ENCODE measurements around the gene CPT2.
A peak's percentile ranks its signal among the peaks of the same experiment; 100 is the strongest.

The CPT2 gene

GRCh38 chr1:53196485-53197290 lies at the start of gene CPT2:
TSS of gene CPT2 (plus strand) at chr1:53196824. CDS start at chr1:53196944, 120 bp downstream.
- peak; percentile 75 for DNase-seq (ENCODE audit: low read depth)

DNA sequence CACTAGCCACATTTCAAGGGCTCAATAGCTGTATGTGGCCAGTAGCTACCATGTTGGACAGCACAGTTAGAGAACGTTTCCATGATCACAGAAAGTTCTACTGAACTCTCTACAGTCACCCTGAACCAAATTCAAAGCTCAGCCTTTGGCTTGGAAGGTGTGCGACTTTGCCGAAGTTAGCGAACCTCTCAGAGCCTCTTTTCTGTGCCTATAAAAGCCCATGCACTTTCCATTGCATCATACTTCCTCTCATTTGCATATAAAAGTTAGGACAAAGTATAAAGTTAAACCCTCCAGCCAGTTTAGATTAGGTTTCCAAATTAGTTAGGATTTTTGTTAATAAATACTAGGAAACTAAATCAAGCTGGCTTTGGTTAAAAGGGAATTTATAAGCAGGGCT lies 49.5 kb upstream of the CPT2 start:
- DNase-seq (ENCODE audit: low read depth): no peak

GRCh38 chr1:53148123-53148522 lies 48.5 kb upstream of the CPT2 start:
- DNase-seq (ENCODE audit: low read depth): no peak

- no peak for DNase-seq (ENCODE audit: low read depth)
Measured at GRCh38 chr1:53153752-53154151, 42.9 kb upstream of the CPT2 start.

DNA sequence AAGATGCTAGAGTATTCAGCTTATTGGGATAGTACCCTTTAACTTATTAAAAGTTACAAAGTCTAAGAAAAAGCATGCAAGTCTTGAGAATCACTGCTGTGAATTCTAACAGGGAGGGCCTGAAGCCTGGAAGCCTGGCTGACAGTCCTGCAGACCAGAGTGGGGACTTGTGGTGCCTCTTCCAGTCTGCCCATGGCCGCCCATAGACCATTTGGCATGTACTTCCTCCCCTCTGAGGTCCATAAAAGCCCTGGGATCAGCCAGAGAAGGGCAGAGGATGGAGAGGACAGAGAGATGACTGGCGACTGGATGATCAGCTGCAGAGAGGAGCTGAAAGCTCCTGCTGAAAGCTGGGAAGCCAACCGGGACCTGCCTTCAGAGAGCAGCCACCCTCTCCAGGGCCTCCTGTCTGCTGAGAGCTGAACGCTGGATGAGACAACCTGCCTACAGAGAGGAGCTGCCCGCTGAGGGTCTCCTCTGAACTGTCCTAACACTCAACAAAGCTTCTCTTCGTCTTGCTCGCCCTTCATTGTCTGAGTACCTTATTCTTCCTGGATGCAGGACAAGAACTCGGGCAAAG lies 41.7 kb upstream of the CPT2 start:
- DNase-seq (ENCODE audit: low read depth): no peak

DNA sequence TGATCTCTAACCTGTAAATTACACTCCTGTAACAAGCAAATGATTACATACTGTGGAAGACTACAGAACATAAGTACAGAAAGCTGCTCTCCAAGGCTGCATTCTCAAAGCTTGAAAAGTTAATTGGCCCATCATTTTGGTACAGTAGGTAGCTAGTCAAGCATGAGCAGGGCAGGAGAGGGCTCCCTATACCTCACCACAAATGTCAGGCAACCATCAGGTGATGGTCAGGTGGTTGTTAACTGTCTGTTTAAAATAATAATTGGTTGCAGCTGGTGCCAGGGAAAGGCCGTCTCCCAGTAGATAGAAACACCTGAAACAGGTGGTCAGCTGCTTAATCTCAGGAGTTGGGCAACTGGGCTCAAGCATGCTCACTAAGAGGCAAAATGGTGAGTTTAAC lies 41.1 kb upstream of the CPT2 start:
- DNase-seq (ENCODE audit: low read depth): no peak

- DNase-seq (ENCODE audit: low read depth): no peak
Measured at GRCh38 chr1:53155945-53156344, 40.7 kb upstream of the CPT2 start.

- no peak for DNase-seq (ENCODE audit: low read depth)
Measured at GRCh38 chr1:53156783-53157182, 39.8 kb upstream of the CPT2 start.

GRCh38 chr1:53158900-53159299 lies 37.7 kb upstream of the CPT2 start:
- no peak for DNase-seq (ENCODE audit: low read depth)

- DNase-seq (ENCODE audit: low read depth): no peak
Measured at GRCh38 chr1:53160924-53161378, 35.7 kb upstream of the CPT2 start.

DNA sequence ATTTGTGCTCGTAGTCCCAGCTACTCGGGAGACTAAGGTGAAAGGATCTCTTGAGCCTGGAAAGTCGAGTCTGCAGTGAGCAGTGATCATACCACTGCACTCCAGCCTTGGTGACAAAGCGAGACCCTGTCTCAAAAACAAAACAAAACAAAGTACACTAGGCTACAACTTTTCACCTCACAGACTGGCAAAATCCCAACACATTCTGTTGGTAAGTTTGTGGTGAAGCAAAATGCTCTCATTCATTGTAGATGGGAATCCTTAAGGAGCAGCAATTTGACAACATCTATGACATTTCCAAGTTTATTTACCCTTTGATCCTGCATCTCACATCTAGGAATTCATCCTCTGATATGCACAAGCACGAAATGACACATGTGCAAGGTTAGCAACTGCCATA lies 34.0 kb upstream of the CPT2 start:
- no peak for DNase-seq (ENCODE audit: low read depth)

DNA sequence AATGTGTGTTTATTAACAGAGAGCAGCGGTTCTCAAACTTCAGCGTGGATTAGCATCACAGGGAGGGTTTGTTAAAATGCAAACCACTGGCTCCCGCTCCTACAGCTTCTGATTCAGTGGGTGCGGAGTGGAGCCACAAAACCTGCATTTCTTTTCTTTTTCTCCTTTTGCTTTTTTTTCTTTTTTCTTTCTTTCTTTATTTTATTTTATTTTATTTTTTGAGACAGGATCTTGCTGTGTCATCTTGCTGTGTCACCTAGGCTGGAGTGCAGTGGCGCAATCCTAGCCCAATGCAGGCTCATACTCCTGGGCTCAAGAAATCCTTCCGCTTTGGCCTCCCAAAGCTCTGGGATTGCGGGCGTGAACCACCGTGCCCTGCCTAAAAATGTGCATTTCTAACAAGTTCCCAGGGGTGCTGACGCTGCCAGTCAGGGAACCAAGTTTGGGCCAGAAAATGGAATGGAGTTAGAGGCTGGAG lies 33.3 kb upstream of the CPT2 start:
- DNase-seq (ENCODE audit: low read depth): no peak

DNA sequence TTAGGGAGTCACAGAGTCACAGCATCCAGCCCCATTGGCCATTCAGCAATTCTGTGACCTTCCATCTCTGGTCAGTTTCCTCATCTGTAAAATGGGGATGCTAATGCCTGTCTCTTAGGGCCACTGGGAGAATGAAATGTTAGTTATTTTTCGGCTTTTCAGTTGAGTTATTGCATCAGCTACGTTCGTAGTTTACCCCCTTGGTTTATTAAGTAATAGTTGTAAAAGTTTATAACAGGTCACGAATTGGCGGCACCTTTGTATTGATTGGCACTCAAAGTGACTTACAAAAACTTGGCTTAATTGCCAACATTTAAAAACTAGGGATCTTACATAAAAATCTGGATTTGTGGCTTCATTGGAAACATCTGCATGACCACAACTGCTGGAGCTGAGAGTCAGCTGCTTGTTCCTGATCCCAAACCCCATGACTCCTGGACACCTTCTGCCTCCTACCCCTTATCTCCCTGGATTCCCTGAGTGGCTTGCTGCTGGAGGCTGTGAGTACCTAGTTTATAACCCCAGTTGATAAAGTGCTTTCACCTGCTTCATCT lies 31.1 kb upstream of the CPT2 start:
- DNase-seq (ENCODE audit: low read depth): no peak

DNA sequence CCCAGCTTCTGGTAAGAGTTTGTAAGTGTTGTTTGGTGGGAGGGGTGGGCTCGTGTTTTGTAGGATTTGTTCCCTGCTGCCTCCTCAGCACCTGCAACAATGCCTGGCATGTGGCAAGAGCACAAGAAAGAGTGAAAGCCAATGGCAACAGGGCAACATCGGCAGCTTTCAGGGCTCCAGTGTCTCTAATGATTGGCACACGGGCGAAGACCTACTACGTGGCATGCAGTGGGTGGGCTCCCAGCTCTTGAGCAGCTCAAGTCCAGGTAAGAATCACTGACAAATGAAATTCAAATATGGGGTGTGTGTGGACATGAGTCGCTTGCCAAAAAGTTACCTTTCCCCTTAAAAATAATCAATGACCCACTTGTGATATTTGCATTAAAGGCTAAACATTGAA lies 30.3 kb upstream of the CPT2 start:
- DNase-seq (ENCODE audit: low read depth): no peak

DNA sequence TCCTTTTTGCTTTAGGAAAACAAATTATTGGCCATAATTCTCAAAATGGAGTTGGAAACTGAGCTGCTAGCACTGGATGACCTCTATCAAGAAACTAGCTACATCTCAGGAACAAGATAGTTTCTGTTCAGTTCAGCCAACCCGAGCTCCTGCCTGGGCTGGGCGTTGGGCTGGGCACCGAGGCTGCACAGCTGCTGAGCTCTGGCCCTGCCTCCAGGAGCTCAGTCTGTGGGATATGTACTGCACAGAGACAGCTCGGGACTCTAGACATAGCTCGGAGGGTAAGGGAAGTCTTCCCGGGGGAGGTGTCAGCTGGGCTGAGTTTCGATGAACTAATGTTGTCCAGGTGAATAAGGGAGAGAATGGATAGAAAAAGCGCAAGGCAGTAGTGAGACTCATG lies 29.7 kb upstream of the CPT2 start:
- no peak for DNase-seq (ENCODE audit: low read depth)

- DNase-seq (ENCODE audit: low read depth): no peak
Measured at GRCh38 chr1:53172426-53173128, 24.0 kb upstream of the CPT2 start.

- no peak for DNase-seq (ENCODE audit: low read depth)
Measured at GRCh38 chr1:53174971-53175913, 21.4 kb upstream of the CPT2 start.

DNA sequence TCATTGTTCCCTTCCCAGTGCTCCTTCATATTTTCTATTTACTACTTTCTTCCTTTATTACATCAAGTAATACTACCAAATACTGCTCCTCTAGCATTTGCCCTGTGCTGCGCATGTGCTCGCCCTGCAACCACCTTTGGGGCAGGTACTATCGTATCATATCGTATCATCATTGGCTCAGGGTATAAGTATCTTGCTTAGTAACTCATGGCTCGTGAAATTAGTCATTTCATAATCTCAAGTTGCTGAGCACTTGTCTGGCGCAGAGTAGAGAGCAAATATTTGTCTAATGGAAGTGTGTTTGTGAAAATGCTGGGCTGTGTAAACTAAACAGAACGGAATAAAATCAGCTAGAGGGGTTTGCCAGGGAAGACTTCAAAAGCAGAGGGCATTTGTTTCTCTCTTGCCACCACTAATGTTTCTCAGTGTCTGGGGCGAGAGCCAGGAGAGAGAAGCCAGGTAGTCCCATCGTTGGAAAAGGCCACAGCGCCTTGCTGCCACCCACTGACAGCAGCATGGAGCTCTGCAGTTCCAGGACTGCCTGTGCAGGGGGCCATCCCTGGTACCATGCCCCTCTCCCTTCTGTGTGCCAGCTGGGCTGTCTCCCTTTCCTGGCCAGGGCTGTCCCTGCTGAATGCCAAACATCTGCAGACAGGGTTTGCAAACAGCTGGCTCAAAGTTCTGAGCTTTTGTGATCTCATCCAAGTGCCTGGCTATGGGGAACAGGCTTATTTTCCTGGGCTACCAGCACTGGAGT lies 20.0 kb upstream of the CPT2 start:
- DNase-seq (ENCODE audit: low read depth): no peak

- no peak for DNase-seq (ENCODE audit: low read depth)
Measured at GRCh38 chr1:53180226-53180625, 16.4 kb upstream of the CPT2 start.

- DNase-seq (ENCODE audit: low read depth): no peak
Measured at GRCh38 chr1:53180951-53181350, 15.7 kb upstream of the CPT2 start.

DNA sequence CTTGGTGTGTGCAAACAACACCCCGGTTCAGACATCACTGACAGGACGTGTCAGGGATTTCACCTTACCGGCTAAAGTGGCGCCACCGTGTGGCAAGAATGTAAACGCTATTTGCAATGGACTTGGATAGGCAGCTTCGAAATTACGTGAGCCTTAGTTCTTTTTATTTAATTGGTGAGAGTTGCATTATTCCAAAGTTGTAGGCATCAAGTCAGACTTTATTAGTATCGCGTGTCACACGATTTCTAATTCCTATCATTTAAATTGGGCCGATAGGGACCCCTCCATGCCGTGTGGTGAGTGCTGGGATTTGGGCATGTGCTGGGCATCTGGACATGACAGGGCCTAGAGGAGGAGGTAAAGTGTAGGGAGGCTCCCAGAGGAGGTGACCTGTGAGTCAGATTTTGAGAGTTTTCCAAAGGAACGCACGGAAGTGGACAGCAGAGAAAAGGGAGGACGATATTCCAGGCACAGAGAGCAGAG lies 14.5 kb upstream of the CPT2 start:
- DNase-seq (ENCODE audit: low read depth): peak; percentile 70

Measured in stimulated activated CD8-positive, alpha-beta memory T cell treated with anti-CD3 and anti-CD28 coated beads, Interleukin-15, amount 100 ng/mL, for 24 hours (primary cell).